Measurements from ENCODE around the gene METTL25B. TPM values are rescaled to one million over a fixed set of nuclear protein-coding genes. Genes with fewer than 3 reads are reported as not detected.

The METTL25B gene
- total and polyA plus RNA-seq, 11 donors: 8.9 to 24.3 (median 15.5) TPM

DNA sequence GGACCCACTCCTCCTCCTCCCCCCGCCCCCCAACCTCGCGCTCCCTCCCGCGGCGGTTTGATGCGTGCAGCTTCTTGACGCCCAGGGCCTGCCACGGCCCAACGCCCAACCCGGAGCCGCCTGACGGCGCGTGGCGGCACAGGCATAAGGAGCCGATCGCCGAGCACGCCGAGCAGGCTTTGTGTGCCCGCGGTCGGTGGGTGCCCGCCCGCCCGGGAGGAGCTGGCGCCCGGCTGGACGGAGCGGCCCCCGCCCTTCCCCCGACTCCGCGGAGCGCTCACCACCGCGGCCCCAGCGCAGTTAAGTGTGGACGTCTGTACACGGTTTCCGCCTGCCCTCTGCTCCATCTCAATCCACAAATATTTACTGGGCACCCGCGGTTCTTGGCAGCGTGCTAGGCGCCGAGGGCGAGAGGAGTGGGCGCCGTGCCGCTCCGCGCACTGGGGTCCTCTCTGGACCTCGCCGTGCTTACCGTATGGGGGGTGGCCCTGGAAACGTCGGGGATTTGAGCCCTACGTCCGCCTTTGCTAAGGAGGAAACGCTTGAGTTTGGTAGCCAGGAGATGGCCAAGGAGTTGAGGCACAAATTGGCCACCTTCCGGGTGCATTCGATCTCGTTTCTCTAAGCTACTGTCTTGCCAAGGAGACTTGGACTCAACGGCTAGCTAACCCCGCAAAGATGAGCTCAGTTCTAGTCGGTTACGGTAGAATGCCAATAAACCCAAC, 23.6 kb downstream of the METTL25B start:
- H3K27me3 ChIP-seq: no peaks in the 10 kb centered on the region
- peak; percentile 98 to 99 (median 99) for DNase-seq
- H3K9me3 ChIP-seq: no peaks in the 10 kb centered on the region
- peak overlapping the region; percentile 96 to 100 (median 99) for H3K27ac ChIP-seq
- intact Hi-C loops (cut with DNase I): loop anchor here in 4 of 10 donors (1.0 to 5.0 kb wide), 4 partner anchors 14 to 250 kb away; partner anchors contain the start of genes PRCC (in 3 of the 4) and MEF2D (in 1 of the 4)
- H3K4me1 ChIP-seq: peaks cover 17 to 58% (median 44%) of the 10 kb centered on the region in 12 donors
- TF ChIP-seq, protein P1, sequence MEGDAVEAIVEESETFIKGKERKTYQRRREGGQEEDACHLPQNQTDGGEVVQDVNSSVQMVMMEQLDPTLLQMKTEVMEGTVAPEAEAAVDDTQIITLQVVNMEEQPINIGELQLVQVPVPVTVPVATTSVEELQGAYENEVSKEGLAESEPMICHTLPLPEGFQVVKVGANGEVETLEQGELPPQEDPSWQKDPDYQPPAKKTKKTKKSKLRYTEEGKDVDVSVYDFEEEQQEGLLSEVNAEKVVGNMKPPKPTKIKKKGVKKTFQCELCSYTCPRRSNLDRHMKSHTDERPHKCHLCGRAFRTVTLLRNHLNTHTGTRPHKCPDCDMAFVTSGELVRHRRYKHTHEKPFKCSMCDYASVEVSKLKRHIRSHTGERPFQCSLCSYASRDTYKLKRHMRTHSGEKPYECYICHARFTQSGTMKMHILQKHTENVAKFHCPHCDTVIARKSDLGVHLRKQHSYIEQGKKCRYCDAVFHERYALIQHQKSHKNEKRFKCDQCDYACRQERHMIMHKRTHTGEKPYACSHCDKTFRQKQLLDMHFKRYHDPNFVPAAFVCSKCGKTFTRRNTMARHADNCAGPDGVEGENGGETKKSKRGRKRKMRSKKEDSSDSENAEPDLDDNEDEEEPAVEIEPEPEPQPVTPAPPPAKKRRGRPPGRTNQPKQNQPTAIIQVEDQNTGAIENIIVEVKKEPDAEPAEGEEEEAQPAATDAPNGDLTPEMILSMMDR (IDR thresholded peaks at IDR 0.05): peak in 1 of 12 donors; percentile 36
- peak in 1 of 2 donors; percentile 73 for TF ChIP-seq POLR2A (IDR thresholded peaks at IDR 0.05)
- ATAC-seq: peak; percentile 72 to 89 (median 82)
- peak overlapping the region; percentile 72 to 100 (median 96) for H3K4me3 ChIP-seq
- H3K36me3 ChIP-seq: no peaks in the 10 kb centered on the region
- 0 to 1% (median 1%) methylated on average over 12 to 68 of the region's 68 CpGs for WGBS, 4 donors

DNA sequence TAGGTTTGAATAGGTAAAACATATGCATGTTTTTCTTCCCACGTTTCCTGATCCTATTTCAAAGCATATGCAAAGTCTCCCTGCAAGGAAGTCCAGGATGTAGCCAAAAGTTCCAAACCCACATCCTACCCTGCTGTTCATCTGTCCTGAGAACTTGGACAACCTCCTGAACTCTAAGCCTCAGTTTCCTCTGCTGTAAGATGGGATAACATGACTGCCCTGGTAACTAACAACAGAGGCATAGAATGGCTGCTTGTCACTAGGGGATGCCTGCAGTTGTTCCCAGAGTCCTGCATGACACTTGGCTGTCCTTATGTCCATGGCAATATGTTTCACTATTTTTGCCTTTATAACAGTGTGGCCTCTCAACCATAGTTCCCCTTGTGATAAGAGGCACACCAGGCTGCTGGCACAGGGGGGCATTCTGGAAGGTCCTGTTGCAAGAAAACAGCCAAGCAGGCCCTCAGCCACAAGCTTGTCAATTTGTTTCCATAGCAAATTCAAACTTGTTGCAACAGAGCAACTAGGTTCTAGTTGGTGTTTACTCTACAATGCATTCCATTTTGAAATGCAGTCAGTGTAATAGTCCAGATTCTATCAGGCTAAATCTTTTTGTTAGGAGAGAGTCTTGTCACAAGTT, 24.7 kb downstream of the METTL25B start:
- peak overlapping the region in 9 of 12 donors; percentile 96 to 100 (median 99) for H3K27ac ChIP-seq
- no peak for ATAC-seq
- no peak for DNase-seq
- WGBS, 4 donors: 12 to 31% (median 24%) methylated on average over 1 of the region's 1 CpG
- no peaks in the 10 kb centered on the region for H3K9me3 ChIP-seq
- TF ChIP-seq, protein P1 (IDR thresholded peaks at IDR 0.05): no peak
- no peak for TF ChIP-seq POLR2A (IDR thresholded peaks at IDR 0.05)
- intact Hi-C loops (cut with DNase I): loop anchor here in 4 of 10 donors (1.0 to 5.0 kb wide), 3 partner anchors 13 to 251 kb away; partner anchors contain the start of genes PRCC (in 2 of the 4) and MEF2D (in 1 of the 4)
- peak overlapping the region in 11 of 12 donors; percentile 72 to 100 (median 96) for H3K4me3 ChIP-seq
- H3K4me1 ChIP-seq: peaks cover 11 to 50% (median 36%) of the 10 kb centered on the region in 12 donors
- no peaks in the 10 kb centered on the region for H3K27me3 ChIP-seq
- no peaks in the 10 kb centered on the region for H3K36me3 ChIP-seq

DNA sequence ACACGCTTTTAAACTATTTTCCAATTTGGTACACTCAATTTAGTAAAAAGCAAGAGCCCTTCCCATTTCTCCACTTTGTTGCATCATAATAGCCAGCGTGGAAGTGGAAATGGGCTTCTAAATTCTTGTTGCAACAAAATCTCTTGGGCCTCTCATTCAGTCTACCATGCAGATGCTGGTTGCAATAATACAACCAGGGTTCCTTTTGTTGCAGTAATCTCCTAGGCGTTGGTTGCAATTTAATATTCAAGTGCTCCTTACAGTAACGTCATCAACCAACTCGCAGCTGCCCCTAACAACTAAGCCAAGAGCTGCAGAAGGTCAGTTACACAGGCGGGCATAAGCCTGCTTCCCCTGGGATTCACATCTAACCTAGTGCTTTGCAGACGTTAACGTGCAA, 25.9 kb downstream of the METTL25B start:
- ATAC-seq: no peak
- no peak overlapping the region for H3K4me3 ChIP-seq
- DNase-seq: no peak
- H3K27me3 ChIP-seq: no peaks in the 10 kb centered on the region
- TF ChIP-seq, protein P1 (IDR thresholded peaks at IDR 0.05): no peak
- TF ChIP-seq POLR2A (IDR thresholded peaks at IDR 0.05): no peak
- H3K27ac ChIP-seq: no peak overlapping the region
- no peaks in the 10 kb centered on the region for H3K9me3 ChIP-seq
- peaks cover 6 to 37% (median 23%) of the 10 kb centered on the region in 12 donors for H3K4me1 ChIP-seq
- 72 to 80% (median 76%) methylated on average over 8 of the region's 8 CpGs for WGBS, 4 donors
- intact Hi-C loops (cut with DNase I): loop anchor here in 1 of 10 donors (5.0 kb wide), 1 partner anchor 252 kb away; the partner anchor contains the start of gene MEF2D
- H3K36me3 ChIP-seq: no peaks in the 10 kb centered on the region

DNA sequence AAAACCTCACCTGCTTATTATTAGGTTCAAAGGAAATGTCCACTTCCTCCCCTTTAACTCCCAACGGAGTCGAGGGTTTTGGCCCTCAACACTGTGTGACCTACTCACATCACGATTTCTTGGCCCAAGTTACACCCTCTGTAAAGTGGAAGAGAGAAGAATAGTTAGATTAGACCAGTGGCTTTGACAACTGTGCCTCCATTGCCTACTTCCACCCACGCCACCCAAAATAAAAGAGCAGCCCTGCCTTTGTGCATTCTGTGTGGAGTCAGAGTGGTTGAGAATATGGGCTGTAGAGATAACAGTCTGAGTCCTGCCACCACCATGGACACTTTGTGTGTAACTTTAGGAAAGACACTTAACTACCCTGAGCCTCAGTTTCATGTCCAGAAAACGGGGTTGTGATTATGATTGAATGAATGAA, 27.3 kb downstream of the METTL25B start:
- Histone ChIP-seq H3K27me3 (no peaks in the 10 kb centered on the region), H3K36me3 (no peaks in the 10 kb centered on the region), H3K9me3 (no peaks in the 10 kb centered on the region), H3K4me3 (no peak overlapping the region), H3K27ac (peak overlapping the region in 2 of 12 donors; percentile 0 to 22), H3K4me1 (peaks cover 0 to 24% (median 11%) of the 10 kb centered on the region in 12 donors)
- DNase-seq (no peak), ATAC-seq (no peak)
- TF ChIP-seq, protein P1 (IDR thresholded peaks at IDR 0.05): no peak
- TF ChIP-seq POLR2A (IDR thresholded peaks at IDR 0.05): no peak
- 38 to 46% (median 43%) methylated on average over 5 of the region's 5 CpGs for WGBS, 4 donors
- intact Hi-C loops (cut with DNase I): no loop called here
